ENCODE results near the gene SNX14. TPM values are rescaled to one million over a fixed set of nuclear protein-coding genes. Genes with fewer than 3 reads are reported as not detected.
"Not testable (repeated sequence)": the region's sequence is repeated elsewhere in the genome, so short reads cannot be mapped to it uniquely, and the experiment has no call there.

Gene SNX14
- total and polyA plus RNA-seq, 4 donors = 45.9 to 171 (median 91.3) TPM

DNA sequence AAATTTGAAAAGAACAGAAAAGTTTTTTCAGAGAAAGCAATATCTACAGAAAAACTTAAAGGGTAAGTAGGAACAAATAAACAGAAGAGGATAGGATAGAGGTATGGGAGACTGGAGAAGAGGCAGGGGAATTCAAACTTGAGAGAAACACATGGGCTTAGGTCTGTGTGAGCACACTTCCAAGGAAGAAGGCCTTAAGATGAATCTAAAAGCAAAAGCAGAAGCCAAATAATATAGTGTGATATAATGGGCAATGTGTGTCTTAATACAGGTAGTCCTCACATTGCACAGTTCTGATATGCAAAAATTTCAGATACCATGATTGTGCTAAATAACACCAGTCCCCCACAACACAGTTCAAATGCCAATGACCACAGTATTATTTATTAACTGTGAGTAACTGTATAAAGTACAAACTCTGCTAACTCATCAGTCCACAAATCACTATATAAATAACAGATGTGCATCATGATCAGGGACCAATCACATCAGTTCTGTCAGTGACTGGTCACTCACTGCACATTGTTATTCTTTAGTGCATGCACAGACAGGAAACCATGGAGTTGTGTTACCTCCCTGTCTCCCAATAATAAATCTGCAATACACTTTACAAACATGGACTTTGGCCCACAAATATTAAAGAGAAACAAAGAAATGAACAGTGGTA, 18.6 kb downstream of the SNX14 start:
- TF ChIP-seq, protein P1, sequence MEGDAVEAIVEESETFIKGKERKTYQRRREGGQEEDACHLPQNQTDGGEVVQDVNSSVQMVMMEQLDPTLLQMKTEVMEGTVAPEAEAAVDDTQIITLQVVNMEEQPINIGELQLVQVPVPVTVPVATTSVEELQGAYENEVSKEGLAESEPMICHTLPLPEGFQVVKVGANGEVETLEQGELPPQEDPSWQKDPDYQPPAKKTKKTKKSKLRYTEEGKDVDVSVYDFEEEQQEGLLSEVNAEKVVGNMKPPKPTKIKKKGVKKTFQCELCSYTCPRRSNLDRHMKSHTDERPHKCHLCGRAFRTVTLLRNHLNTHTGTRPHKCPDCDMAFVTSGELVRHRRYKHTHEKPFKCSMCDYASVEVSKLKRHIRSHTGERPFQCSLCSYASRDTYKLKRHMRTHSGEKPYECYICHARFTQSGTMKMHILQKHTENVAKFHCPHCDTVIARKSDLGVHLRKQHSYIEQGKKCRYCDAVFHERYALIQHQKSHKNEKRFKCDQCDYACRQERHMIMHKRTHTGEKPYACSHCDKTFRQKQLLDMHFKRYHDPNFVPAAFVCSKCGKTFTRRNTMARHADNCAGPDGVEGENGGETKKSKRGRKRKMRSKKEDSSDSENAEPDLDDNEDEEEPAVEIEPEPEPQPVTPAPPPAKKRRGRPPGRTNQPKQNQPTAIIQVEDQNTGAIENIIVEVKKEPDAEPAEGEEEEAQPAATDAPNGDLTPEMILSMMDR (IDR thresholded peaks at IDR 0.05; ENCODE audit: control extremely low read depth, extremely low read depth) = no peak

DNA sequence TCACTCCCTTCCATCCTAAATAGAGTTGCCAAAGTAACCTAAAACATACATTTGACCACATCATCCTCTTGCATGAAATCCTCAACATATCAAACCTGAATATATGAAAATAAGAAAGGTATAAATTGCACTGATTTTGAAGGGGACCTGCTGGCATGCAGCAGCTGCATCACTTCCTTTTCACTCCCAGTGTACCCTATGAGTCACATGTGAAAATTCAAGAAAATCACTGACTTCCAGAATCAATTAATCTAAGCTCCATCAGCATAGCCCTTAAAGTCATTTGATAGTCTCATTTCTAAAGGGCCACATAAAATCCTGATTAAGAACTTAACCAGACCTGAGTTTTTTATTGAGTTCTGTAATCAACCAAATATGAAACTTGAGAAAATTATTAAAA, 24.3 kb downstream of the SNX14 start:
- H3K36me3 ChIP-seq (ENCODE audit: control insufficient read depth in 4 of 4, insufficient read depth in 4 of 4, low read length in 4 of 4) = peaks cover 1 to 4% (median 3%) of the 10 kb centered on the region in 4 donors
- H3K27me3 ChIP-seq (ENCODE audit: control insufficient read depth in 3 of 3, insufficient read depth in 3 of 3, low read length in 2 of 3) = no peaks in the 10 kb centered on the region
- H3K9ac ChIP-seq (ENCODE audit: insufficient read depth in 1 of 2, low read length in 2 of 2) = no peak overlapping the region
- H3K9me3 ChIP-seq (ENCODE audit: control insufficient read depth in 4 of 4, insufficient read depth in 3 of 4, low read length in 3 of 4) = no peaks in the 10 kb centered on the region
- H3K27ac ChIP-seq (ENCODE audit: low read depth in 1 of 2, low read length in 1 of 2) = no peak overlapping the region
- TF ChIP-seq, protein P1 (IDR thresholded peaks at IDR 0.05; ENCODE audit: control extremely low read depth, extremely low read depth) = no peak
- ATAC-seq (ENCODE audit: insufficient read depth, low FRiP score) (no peak), DNase-seq (no peak)
- H3K4me3 ChIP-seq = no peak overlapping the region
- no peaks in the 10 kb centered on the region for H3K4me1 ChIP-seq (ENCODE audit: control insufficient read depth in 5 of 5, insufficient read depth in 5 of 5, low read length in 5 of 5)

More for the DNA sequence above, 18.6 kb downstream of the SNX14 start:
- Histone ChIP-seq H3K9ac (ENCODE audit: insufficient read depth in 1 of 2, low read length in 2 of 2) (no peak overlapping the region), H3K9me3 (ENCODE audit: control insufficient read depth in 4 of 4, insufficient read depth in 3 of 4, low read length in 3 of 4) (no peaks in the 10 kb centered on the region), H3K4me3 (no peak overlapping the region), H3K4me1 (ENCODE audit: control insufficient read depth in 5 of 5, insufficient read depth in 5 of 5, low read length in 5 of 5) (peaks cover 5 to 24% (median 8%) of the 10 kb centered on the region in 5 donors), H3K36me3 (ENCODE audit: control insufficient read depth in 4 of 4, insufficient read depth in 4 of 4, low read length in 4 of 4) (peaks cover 0 to 3% (median 1%) of the 10 kb centered on the region in 4 donors), H3K27ac (ENCODE audit: low read depth in 1 of 2, low read length in 1 of 2) (no peak overlapping the region), H3K27me3 (ENCODE audit: control insufficient read depth in 3 of 3, insufficient read depth in 3 of 3, low read length in 2 of 3) (no peaks in the 10 kb centered on the region)
- DNase-seq = no peak
- no peak for ATAC-seq (ENCODE audit: insufficient read depth, low FRiP score)

DNA sequence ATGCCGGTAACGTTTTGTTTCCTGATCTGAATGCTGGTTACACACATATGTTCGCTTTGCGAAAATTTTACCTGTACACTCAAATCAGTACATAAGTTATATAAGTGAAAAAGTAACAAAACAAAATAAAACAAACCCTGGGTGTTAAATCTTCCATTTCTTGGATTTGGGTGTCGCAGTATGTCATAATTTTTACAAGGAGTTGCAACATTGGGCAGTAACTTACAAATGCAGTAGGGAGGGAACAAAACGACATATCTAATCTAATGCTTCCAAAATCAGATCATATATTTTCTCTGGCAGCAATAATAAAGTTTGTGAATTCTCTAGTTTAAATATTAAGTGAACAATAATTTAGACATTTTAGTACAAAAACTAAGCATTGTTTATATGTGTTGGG, 25.2 kb downstream of the SNX14 start:
- no peaks in the 10 kb centered on the region for H3K9me3 ChIP-seq (ENCODE audit: control insufficient read depth in 4 of 4, insufficient read depth in 3 of 4, low read length in 3 of 4)
- no peaks in the 10 kb centered on the region for H3K27me3 ChIP-seq (ENCODE audit: control insufficient read depth in 3 of 3, insufficient read depth in 3 of 3, low read length in 2 of 3)
- H3K4me3 ChIP-seq = no peak overlapping the region
- no peaks in the 10 kb centered on the region for H3K4me1 ChIP-seq (ENCODE audit: control insufficient read depth in 5 of 5, insufficient read depth in 5 of 5, low read length in 5 of 5)
- H3K9ac ChIP-seq (ENCODE audit: insufficient read depth in 1 of 2, low read length in 2 of 2) = no peak overlapping the region
- H3K27ac ChIP-seq (ENCODE audit: low read depth in 1 of 2, low read length in 1 of 2) = no peak overlapping the region
- DNase-seq (no peak), ATAC-seq (ENCODE audit: insufficient read depth, low FRiP score) (no peak)
- peaks cover 3 to 4% (median 3%) of the 10 kb centered on the region in 4 donors for H3K36me3 ChIP-seq (ENCODE audit: control insufficient read depth in 4 of 4, insufficient read depth in 4 of 4, low read length in 4 of 4)
- TF ChIP-seq, protein P1 (IDR thresholded peaks at IDR 0.05; ENCODE audit: control extremely low read depth, extremely low read depth) = no peak
- WGBS, 2 donors = 73 to 87% methylated on average over 6 of the region's 6 CpGs

DNA sequence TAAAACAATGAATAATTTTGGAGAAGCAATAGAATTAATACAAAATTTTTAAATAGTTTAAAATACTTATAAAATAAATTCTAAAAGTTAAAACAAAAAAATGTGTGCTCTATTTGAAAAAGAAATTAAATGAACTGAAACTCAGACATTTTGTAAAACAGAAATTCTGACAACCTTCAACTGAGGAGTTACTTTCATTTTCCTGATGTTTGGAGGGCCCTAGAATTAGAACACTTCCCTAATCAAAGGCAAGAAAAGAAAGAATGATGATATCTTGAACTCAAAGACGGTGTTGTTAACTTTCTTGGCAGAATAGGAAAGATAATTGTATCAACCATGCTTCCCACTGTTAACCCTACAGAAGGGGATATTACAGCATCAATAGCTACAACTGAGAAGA, 27.9 kb downstream of the SNX14 start:
- TF ChIP-seq, protein P1 (IDR thresholded peaks at IDR 0.05; ENCODE audit: control extremely low read depth, extremely low read depth) = no peak
- WGBS, 2 donors = 20% methylated on average over 1 of the region's 1 CpG
- Histone ChIP-seq H3K27me3 (ENCODE audit: control insufficient read depth in 3 of 3, insufficient read depth in 3 of 3, low read length in 2 of 3) (no peaks in the 10 kb centered on the region), H3K9ac (ENCODE audit: insufficient read depth in 1 of 2, low read length in 2 of 2) (no peak overlapping the region), H3K4me1 (ENCODE audit: control insufficient read depth in 5 of 5, insufficient read depth in 5 of 5, low read length in 5 of 5) (no peaks in the 10 kb centered on the region), H3K9me3 (ENCODE audit: control insufficient read depth in 4 of 4, insufficient read depth in 3 of 4, low read length in 3 of 4) (no peaks in the 10 kb centered on the region), H3K4me3 (no peak overlapping the region), H3K36me3 (ENCODE audit: control insufficient read depth in 4 of 4, insufficient read depth in 4 of 4, low read length in 4 of 4) (peaks cover under 1 to 8% (median 3%) of the 10 kb centered on the region in 4 donors), H3K27ac (ENCODE audit: low read depth in 1 of 2, low read length in 1 of 2) (no peak overlapping the region)
- no peak for ATAC-seq (ENCODE audit: insufficient read depth, low FRiP score)
- no peak for DNase-seq

DNA sequence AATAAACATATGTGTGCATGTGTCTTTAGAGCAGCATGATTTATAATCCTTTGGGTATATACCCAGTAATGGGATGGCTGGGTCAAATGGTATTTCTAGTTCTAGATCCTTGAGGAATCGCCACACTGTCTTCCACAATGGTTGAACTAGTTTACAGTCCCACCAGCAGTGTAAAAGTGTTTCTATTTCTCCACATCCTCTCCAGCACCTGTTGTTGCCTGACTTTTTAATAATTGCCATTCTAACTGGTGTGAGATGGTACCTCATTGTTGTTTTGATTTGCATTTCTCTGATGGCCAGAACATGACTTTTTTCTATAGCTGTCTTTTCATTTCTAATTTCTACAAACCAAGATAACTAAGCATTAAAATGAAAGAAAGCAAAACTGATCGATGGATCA, 29.4 kb downstream of the SNX14 start:
- ATAC-seq (ENCODE audit: insufficient read depth, low FRiP score); H3K9me3 ChIP-seq (ENCODE audit: control insufficient read depth in 4 of 4, insufficient read depth in 3 of 4, low read length in 3 of 4); H3K4me1 ChIP-seq (ENCODE audit: control insufficient read depth in 5 of 5, insufficient read depth in 5 of 5, low read length in 5 of 5); H3K27me3 ChIP-seq (ENCODE audit: control insufficient read depth in 3 of 3, insufficient read depth in 3 of 3, low read length in 2 of 3); H3K4me3 ChIP-seq; H3K9ac ChIP-seq (ENCODE audit: insufficient read depth in 1 of 2, low read length in 2 of 2); DNase-seq; H3K27ac ChIP-seq (ENCODE audit: low read depth in 1 of 2, low read length in 1 of 2): not testable (repeated sequence)
- WGBS, 2 donors = 98 to 100% methylated on average over 1 of the region's 2 CpGs
- H3K36me3 ChIP-seq (ENCODE audit: control insufficient read depth in 4 of 4, insufficient read depth in 4 of 4, low read length in 4 of 4) = peaks cover 0 to 12% (median 5%) of the 10 kb centered on the region in 4 donors

All from lung (tissue), 12 donors.